Astrocyte (in vitro differentiated cells and primary cell): ENCODE results near the gene ATF6B. TPM values are rescaled to one million over a fixed set of nuclear protein-coding genes. Genes with fewer than 3 reads are reported as not detected.

Experiments used
- DNase-seq: peaks from one replicate; pipeline ENCODE4 v3.0.0-alpha.2; 2010; ENCODE audit warnings: low read depth
- FAIRE-seq: peaks from 2 replicates; lab custom pipeline; 2011; peaks lifted over from hg19 to GRCh38; lab: Jason Lieb, UNC
- H2AFZ ChIP-seq: 2 replicates; pipeline ENCODE4 v1.6.0; 2012; ENCODE audit warnings: low read depth, low read length, inconsistent platforms
- H3K27ac ChIP-seq: 2 replicates; pipeline ENCODE4 v1.5.1; 2011; ENCODE audit warnings: low read depth, low read length, inconsistent platforms
- H3K27me3 ChIP-seq: 2 replicates; pipeline ENCODE4 v1.6.0; 2011; ENCODE audit warnings: low read length, inconsistent platforms; ENCODE audit not compliant: insufficient read depth
- H3K36me3 ChIP-seq: 2 replicates; pipeline ENCODE4 v1.5.1; 2011; ENCODE audit warnings: low read length, inconsistent platforms; ENCODE audit not compliant: insufficient read depth
- H3K4me1 ChIP-seq: 2 replicates; pipeline ENCODE4 v1.5.1; 2011; ENCODE audit warnings: low read length, inconsistent platforms; ENCODE audit not compliant: insufficient read depth
- H3K4me2 ChIP-seq: 2 replicates; pipeline ENCODE4 v1.6.0; 2012; ENCODE audit warnings: low read length, inconsistent platforms
- H3K4me3 ChIP-seq: 2 replicates; pipeline ENCODE4 v1.5.1; 2011; ENCODE audit warnings: low read depth, mild to moderate bottlenecking, low read length, inconsistent platforms; ENCODE audit not compliant: insufficient read depth
- H3K79me2 ChIP-seq: 2 replicates; pipeline ENCODE4 v1.6.0; 2012; ENCODE audit warnings: mild to moderate bottlenecking, low read length, inconsistent platforms; ENCODE audit not compliant: insufficient read depth
- H3K9ac ChIP-seq: 2 replicates; pipeline ENCODE4 v1.6.0; 2012; ENCODE audit warnings: mild to moderate bottlenecking, low read length, inconsistent platforms
- H3K9me3 ChIP-seq: 2 replicates; pipeline ENCODE4 v1.5.1; 2012; ENCODE audit warnings: low read depth, mild to moderate bottlenecking, low read length, inconsistent platforms; ENCODE audit not compliant: insufficient read depth
- H4K20me1 ChIP-seq: 2 replicates; pipeline ENCODE4 v1.6.0; 2012; ENCODE audit warnings: low read length, inconsistent platforms; ENCODE audit not compliant: insufficient read depth
- H3K27ac Mint-ChIP-seq: one replicate; pipeline ENCODE4 v1.8.0; 2021; ENCODE audit warnings: mild to moderate bottlenecking, mixed read lengths; ENCODE audit not compliant: unreplicated experiment
- H3K27me3 Mint-ChIP-seq: one replicate; pipeline ENCODE4 v1.8.0; 2021; ENCODE audit warnings: low read depth, mixed read lengths; ENCODE audit not compliant: unreplicated experiment
- H3K36me3 Mint-ChIP-seq: one replicate; pipeline ENCODE4 v1.8.0; 2021; ENCODE audit warnings: low read depth, mixed read lengths; ENCODE audit not compliant: unreplicated experiment
- H3K4me1 Mint-ChIP-seq: one replicate; pipeline ENCODE4 v1.8.0; 2021; ENCODE audit warnings: low read depth, mixed read lengths; ENCODE audit not compliant: unreplicated experiment
- H3K4me3 Mint-ChIP-seq: one replicate; pipeline ENCODE4 v1.8.0; 2021; ENCODE audit warnings: mild to moderate bottlenecking, moderate library complexity, mixed read lengths; ENCODE audit not compliant: unreplicated experiment
- H3K9me3 Mint-ChIP-seq: one replicate; pipeline ENCODE4 v1.8.0; 2021; ENCODE audit warnings: mild to moderate bottlenecking, mixed read lengths; ENCODE audit not compliant: unreplicated experiment
- EZH2 ChIP-seq: IDR thresholded peaks from 2 replicates; pipeline ENCODE4 v1.6.1; 2012; ENCODE audit warnings: mild to moderate bottlenecking, low read length, inconsistent platforms; ENCODE audit not compliant: insufficient read depth
- total RNA-seq: library from RNA; stranded (reverse); gene quantifications from 2 replicates; pipeline ENCODE4 v1.2.1, GENCODE V29; 2021
- TF ChIP-seq, protein P1 (sequence below): IDR thresholded peaks from 2 replicates; pipeline ENCODE4 v1.5.1; 2011; ENCODE audit warnings: low read depth, mild to moderate bottlenecking, inconsistent platforms, low read length, moderate library complexity; ENCODE audit not compliant: insufficient read depth

The ATF6B gene
- total RNA-seq, 1 donor from 2014 or later = 68.7 TPM

DNA sequence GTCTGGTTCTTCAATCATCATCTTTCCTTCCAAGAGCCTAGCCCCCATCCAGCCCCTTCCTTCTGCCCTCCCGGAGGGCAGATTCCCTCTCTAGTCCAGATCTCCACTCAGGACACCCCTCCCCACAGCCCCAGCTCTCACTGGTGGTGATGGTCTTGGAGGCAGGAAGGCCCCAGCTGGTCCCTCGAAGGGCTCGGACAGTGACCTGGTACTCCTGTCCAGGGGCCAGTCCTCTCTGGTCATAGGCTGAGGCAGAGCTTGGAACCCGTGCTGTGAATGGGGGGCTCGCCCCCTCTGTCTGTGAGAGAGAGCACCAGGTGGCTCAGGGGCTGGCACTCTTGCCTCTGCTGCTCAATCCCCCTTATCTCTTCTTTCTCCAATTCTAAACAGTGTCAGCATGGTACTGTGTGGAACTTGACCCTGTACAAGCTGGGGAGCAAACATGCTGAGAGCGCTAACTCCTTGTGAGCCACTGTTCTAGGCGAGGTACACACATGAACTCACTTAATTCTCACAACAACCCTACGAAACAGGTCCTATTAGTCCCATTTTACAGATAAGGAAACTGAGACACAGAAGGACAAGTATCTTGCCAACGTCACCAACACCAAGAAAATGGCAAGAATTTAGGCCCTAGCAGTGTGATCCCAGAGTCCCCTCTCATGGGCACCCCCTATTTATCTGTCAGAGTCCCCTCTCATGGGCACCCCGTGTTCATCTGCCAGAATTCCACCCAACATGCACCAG lies 38.8 kb downstream of the ATF6B start:
- peaks cover 4% of the 10 kb centered on the region for H3K4me1 Mint-ChIP-seq
- H3K36me3 Mint-ChIP-seq = peaks cover 2% of the 10 kb centered on the region
- H3K9me3 Mint-ChIP-seq = peaks cover under 1% of the 10 kb centered on the region
- no peak overlapping the region for H3K9ac ChIP-seq
- H3K4me3 ChIP-seq = no peak overlapping the region
- H3K9me3 ChIP-seq = no peaks in the 10 kb centered on the region
- FAIRE-seq = no peak
- H3K79me2 ChIP-seq = no peaks in the 10 kb centered on the region
- peaks cover 24% of the 10 kb centered on the region for H3K4me1 ChIP-seq
- H2AFZ ChIP-seq = no peak overlapping the region
- H3K27me3 ChIP-seq = peaks cover 74% of the 10 kb centered on the region
- no peak overlapping the region for H3K27ac ChIP-seq
- H3K27ac Mint-ChIP-seq = no peak overlapping the region
- no peak for DNase-seq
- no peak overlapping the region for H3K4me2 ChIP-seq
- H3K27me3 Mint-ChIP-seq = peaks cover 87% of the 10 kb centered on the region
- H3K4me3 Mint-ChIP-seq = no peak overlapping the region
- TF ChIP-seq EZH2 = no peak
- TF ChIP-seq, protein P1, sequence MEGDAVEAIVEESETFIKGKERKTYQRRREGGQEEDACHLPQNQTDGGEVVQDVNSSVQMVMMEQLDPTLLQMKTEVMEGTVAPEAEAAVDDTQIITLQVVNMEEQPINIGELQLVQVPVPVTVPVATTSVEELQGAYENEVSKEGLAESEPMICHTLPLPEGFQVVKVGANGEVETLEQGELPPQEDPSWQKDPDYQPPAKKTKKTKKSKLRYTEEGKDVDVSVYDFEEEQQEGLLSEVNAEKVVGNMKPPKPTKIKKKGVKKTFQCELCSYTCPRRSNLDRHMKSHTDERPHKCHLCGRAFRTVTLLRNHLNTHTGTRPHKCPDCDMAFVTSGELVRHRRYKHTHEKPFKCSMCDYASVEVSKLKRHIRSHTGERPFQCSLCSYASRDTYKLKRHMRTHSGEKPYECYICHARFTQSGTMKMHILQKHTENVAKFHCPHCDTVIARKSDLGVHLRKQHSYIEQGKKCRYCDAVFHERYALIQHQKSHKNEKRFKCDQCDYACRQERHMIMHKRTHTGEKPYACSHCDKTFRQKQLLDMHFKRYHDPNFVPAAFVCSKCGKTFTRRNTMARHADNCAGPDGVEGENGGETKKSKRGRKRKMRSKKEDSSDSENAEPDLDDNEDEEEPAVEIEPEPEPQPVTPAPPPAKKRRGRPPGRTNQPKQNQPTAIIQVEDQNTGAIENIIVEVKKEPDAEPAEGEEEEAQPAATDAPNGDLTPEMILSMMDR = no peak
- peaks cover 30% of the 10 kb centered on the region for H4K20me1 ChIP-seq
- no peaks in the 10 kb centered on the region for H3K36me3 ChIP-seq

DNA sequence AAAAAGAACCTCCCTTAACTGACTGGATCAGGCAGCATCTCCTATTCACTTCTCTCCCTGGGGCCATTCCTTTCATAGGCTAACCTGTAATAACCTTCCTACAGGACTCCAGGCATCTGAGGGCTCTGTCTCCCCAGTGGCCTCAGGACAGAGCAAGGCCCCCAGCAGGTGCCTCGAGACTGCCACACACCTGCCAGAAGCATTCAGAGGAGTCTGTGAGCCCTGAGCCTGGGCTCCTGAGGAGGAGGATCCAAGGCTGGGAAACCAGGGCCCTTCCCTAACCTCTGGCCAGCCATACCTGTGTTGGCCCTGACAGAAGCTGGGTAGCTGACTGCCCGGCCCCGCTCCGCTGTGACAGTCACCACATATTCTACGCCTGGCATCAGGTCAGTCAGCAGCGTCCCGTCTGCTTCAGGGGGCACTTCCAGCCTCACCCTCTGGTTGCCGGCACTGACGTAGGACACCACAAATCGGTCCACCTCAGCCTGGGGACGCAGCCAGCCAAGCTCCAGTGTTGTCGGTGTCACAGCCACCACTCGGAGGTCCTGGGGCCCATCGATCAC lies 39.5 kb downstream of the ATF6B start:
- peaks cover 4% of the 10 kb centered on the region for H3K4me1 Mint-ChIP-seq
- no peaks in the 10 kb centered on the region for H3K79me2 ChIP-seq
- peaks cover 87% of the 10 kb centered on the region for H3K27me3 Mint-ChIP-seq
- TF ChIP-seq EZH2 = no peak
- TF ChIP-seq, protein P1 = no peak
- FAIRE-seq (no peak), DNase-seq (no peak)
- peaks cover 76% of the 10 kb centered on the region for H3K27me3 ChIP-seq
- H3K27ac Mint-ChIP-seq = no peak overlapping the region
- H3K4me3 ChIP-seq = no peak overlapping the region
- no peaks in the 10 kb centered on the region for H3K9me3 ChIP-seq
- H3K36me3 ChIP-seq = no peaks in the 10 kb centered on the region
- no peak overlapping the region for H3K4me2 ChIP-seq
- H3K4me3 Mint-ChIP-seq = no peak overlapping the region
- H3K36me3 Mint-ChIP-seq = peaks cover 2% of the 10 kb centered on the region
- H3K27ac ChIP-seq = no peak overlapping the region
- no peak overlapping the region for H3K9ac ChIP-seq
- H3K4me1 ChIP-seq = peaks cover 24% of the 10 kb centered on the region
- H2AFZ ChIP-seq = no peak overlapping the region
- peaks cover 1% of the 10 kb centered on the region for H3K9me3 Mint-ChIP-seq
- H4K20me1 ChIP-seq = peaks cover 34% of the 10 kb centered on the region
